ENCODE measurements around the gene CCIN.
"Not testable (repeated sequence)": the region's sequence is repeated elsewhere in the genome, so short reads cannot be mapped to it uniquely, and the experiment has no call there.

Gene CCIN

GRCh38 chr9:36141761-36142160, 27.4 kb upstream of the CCIN start:
- no peak for DNase-seq

- no peak for DNase-seq
Observed at GRCh38 chr9:36142510-36143244, 26.5 kb upstream of the CCIN start.

DNA sequence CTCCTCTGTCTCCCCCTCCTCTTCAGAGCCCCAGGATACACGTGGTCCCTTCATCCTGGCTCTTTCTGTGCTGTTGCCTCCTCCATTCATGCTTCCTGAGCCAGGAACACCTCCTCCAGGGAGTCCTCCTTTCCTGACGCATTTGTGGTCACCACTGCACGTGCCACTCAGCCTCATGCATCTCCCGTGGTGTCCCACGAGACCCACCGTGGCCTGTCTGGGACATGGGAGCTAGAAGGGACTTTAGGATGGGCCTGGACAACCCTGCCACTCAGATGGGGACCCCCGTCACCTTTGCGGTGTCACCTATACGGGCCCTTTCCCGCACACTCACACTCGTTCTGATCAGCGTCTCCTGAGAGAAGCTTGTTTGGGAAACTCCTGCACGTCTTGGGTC, 25.9 kb upstream of the CCIN start:
- no peak for DNase-seq

DNA sequence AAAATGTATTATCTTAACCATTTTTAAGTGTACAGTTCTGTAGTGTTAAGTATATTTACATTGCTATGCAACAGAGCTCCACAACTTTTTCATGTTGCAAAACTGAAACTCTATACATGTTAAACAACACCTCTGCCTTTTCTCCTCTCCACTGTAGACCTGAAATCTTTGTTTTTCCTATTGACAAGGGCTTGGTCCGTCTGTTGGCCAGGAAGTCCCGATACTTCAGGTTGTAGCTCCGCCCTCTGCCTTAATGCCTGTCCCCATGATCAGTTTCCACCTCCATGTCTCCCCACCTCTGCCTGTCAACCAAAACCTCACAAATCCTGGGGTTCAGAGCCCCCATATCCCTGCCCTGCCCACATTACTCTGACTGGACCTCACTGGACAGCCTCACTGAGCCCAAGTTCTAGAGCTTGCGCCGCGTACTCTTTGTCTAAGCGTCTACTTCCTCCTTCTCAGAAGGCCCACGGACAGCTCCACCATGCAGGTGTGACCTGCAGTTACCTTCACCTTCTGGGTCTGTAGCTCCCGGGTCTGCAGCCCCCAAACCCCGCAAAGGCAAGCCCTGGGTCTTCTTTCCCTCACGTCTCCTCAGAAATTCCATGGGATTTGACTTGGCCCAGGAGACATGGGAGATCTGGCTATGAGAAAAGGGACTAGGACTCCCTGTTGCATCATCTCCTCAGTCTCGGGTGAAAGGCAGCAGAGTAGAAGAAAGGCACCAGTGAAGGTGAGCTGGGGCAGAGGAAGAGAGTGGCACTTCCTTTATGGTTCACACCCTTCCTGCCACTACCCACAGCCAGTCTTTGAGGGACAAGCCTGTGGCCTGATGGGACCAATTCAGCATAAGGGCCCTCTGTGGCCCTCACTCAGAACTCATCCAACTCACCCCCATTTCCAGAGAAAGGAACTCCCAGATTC, 24.6 kb upstream of the CCIN start:
- DNase-seq: no peak

DNA sequence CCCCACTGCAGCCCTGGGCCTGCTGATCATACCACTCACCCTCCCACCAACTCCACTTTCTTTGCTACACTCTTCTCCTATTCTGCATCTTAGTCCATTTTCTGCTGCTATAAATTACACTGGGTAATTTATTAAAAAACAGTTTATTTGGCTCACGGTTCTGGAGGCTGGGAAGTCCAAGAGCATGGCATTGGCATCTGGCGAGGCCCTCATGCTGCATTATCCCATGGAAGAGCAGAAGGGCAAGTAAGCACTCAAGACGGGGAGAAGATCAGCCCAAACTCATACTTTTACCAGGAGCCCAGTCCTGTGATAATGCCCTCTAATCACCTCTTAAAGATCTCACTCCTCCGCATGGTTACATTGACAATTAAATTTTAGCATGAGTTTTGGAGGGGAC, 23.2 kb upstream of the CCIN start:
- no peak for DNase-seq

DNA sequence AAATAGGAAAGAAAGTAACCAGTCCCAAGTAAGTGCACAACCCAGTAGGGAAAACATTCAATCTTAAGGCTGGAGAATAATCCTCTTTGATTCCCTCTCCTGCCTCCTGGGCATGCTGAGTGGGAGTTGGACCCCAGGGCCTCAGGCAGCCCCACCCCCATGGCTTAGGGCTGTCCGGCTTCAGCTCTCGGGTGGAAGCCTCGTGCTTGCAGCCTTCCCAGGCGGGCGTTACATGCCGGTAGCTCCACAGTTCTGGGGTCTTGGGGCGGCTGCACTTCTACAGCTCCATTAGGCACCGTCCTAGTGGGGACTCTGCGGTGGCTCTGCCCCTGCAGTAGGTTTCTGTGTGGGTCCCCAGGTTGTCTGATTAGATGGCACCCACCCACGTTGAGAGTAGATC, 22.5 kb upstream of the CCIN start:
- no peak for DNase-seq

DNA sequence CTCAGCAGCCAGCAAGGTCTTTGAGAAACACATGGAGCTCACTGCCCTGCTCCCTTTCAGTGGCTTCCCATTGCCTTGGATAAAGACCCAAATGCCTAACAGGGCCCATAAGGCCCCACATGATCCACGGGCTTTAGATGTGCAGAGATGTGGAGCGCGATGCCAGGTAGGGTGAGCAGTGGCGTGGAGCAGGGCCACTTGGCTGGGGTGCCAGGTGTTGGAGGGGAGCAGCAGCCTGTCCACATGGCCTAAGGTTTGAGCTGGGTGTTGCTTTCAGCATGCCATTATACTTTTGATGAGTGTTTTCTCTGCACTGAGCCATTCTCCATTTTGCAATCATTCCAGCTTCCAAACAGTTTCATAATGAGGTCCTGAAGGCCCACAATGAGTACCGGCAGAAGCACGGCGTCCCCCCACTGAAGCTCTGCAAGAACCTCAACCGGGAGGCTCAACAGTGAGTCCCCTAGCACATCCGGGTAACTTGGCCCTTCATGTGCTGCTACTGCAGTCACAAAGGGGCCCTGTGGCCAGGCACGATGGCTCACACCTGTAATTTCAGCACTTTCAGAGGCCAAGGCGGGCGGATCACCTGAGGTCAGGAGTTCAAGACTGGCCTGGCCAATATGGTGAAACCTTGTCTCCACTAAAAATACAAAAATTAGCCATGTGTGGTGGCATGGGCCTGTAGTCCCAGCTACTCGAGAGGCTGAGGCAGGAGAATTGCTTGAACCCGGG, 21.6 kb upstream of the CCIN start:
- no peak for DNase-seq

- peak; percentile 28 to 85 for DNase-seq
Observed at GRCh38 chr9:36148311-36149051, 20.7 kb upstream of the CCIN start.

DNA sequence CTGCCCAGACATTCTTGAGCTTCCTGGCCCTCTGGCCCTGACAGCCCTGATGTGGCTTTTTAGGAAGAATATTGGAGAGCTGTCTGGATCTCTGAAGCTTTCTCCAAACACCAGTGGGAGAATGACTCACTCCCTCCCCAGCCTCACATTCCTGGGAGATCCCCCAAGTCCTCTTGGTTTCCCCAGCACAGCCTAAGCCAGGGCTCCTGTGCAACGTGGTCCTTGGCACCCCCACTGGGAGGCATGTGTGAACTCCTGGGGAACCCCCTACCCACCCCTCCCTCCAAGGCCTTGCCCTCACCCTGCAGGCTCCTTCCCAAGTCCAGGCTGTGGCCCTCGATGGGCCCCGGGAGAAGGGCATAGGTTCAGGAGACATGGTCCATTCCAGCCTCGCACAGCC, 20.0 kb upstream of the CCIN start:
- DNase-seq: no peak

- DNase-seq: no peak
Observed at GRCh38 chr9:36150574-36151315, 18.4 kb upstream of the CCIN start.

DNA sequence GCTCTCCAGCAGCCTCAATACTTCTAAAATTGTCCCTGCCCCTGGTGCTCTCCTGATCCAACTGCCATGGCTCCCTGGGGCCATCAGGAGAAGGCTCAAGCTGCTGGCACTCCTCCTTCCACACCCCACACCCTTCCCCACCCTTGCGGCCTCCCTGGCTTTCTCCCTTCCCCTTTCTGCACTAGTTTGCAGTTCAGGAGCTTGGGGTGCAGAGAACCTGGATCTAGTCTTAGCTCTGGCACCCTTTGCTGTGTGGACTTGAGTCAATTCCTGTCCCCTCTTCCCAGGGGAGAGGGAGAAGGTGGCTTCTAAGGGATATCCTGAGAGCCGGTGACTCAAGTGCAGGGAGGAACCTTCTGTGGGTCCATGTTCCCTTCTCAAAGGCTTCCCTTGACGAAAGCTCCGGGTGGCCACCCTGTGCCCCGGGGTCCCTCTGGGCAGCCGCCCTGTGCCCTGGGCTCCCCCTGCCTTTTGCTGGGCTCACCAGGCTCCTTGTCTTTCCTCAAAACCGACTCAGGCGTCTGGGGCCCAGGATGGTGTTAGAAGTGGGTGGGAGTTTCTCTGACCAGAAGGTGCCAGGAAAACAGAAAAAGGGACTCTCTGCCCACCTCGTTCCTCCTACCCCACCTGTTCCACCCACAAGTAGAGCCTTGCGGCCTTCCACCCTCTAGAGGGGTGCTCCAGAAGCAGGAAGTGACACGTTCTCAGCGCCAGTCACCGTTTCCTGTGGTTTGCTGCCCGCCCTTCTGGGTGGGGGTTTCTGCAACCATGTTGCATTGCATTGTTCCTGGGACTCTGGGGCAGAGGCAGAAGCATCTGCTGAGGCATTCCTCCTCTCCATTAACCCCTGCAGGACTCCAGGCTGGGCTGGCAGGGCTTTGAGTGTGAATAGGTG, 17.6 kb upstream of the CCIN start:
- no peak for DNase-seq

DNA sequence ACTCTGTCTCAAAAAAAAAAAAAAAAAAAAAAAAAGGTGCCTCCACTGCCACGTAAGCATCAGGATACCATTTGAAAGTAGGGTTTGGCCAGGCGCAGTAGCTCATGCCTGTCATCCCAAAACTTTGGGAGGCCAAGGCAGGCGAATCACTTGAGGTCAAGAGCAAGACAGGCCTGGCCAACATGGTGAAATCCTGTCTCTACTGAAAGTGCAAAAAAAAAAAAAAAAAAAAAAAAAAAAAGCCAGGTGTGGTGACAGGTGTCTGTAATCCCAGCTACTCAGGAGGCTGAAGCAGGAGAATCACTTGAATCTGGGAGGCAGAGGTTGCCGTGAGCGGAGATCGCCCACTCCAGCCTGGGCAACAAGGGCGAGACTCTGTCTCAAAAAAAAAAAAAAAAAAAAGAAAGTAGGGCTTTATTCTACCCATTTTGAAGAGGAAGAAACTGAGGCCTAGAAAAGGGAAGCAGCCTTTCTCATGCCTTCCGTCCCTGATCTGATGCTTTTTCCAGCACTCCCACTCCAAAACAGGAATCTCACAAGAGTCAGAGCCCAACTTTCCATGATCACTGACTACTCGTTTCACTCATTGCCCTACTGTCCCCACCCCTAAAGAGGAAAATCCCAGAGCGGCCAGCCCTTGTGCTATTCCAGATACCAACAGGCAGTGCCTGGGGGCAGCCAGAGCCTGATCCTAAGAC, 16.3 kb upstream of the CCIN start:
- no peak for DNase-seq

GRCh38 chr9:36153746-36154145, 15.4 kb upstream of the CCIN start:
- no peak for DNase-seq

- DNase-seq: peak; percentile 6 to 34
Observed at GRCh38 chr9:36154331-36154952, 14.7 kb upstream of the CCIN start.

DNA sequence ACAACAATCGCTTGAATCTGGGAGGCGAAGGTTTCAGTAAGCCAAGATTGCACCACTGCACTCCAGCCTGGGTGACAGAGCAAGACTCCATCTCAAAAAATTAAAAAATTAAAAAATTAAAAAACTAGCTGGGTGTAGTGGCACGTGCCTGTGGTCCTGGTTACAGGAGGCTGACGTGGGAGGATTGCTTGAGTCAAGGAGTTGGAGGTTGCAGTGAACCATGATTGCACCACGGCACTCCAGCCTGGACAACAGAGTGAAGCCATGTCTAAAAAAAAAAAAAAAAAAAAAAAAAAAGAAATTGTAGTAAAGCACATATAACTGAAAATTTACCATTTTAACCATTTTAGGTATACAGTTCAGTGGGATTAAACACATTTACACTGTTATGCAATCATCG, 13.1 kb upstream of the CCIN start:
- DNase-seq: no peak

- no peak for DNase-seq
Observed at GRCh38 chr9:36158122-36158521, 11.1 kb upstream of the CCIN start.

DNA sequence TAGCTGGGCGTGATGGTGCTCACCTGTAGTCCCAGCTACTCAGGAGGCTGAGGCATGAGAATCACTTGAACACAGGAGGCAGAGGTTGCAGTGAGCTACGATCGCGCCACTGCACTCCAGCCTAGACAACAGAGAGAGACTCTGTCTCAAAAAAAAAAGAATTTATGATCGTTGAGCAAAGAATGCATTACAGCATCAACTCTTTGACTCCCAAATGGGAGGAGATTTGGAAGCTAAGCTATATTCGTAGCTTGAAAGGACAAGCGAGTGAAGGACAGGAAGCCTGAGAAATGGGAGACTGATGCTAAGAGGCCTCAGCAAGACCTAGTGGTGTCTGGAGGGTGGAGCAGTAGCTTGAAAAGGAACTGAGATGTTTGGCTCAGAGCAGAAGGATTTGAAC, 10.3 kb upstream of the CCIN start:
- no peak for DNase-seq

DNA sequence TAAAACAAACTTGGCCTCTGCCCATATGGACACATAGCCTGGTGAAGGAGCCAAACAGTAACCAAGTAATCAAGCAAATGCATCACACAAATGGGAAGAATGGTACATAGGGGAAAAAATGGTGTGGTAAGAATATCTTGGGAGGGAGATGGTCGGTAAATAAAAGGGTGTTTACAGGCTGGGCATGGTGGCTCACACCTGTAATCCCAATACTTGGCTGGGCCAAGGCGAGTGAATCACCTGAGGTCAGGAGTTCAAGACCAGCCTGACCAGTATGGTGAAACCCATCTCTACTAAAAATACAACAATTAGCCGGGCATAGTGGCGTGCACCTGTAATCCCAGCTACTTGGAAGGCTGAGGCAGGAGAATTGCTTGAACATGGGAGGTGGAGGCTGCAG, 9.7 kb upstream of the CCIN start:
- not testable (repeated sequence) for DNase-seq

DNA sequence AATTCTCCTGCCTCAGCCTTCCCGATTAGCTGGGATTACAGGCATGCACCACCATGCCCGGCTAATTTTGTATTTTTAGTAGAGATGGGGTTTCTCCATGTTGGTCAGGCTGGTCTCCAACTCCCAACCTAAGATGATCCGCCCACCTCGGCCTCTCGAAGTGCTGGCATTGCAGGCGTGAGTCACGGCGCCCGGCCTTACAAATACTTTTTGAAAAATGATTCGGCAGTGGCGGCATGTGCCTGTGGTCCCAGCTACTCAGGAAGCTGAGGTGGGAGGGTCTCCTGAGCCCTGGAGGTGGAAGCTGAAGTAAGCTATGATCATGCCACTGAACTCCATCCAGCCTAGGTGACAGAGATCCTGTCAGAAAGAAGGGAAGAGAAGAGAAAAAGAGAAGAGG, 9.1 kb upstream of the CCIN start:
- not testable (repeated sequence) for DNase-seq

DNA sequence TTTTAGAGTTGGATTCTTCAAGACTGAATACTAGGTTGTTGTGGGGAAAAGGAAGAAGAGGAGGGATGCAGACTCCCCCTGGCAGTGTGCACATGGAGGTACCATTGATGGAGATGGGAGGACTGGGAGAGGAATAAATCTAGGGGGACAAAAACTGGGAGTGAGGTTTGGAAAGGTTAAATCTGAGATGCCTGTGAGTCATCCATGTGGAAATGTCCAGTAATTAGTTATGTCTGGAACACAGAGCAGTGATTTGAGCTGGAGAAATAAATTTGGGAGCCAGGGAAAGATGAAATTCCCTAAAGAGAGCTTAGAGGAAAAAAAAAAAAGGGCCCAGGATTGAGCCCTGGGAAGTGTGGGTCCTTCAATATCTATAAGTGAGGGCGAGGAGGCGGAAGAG, 8.0 kb upstream of the CCIN start:
- DNase-seq: no peak
